HG02884 (cell line): Measurements from ENCODE around the gene GSTK1.
"Not testable (repeated sequence)": the region's sequence is repeated elsewhere in the genome, so short reads cannot be mapped to it uniquely, and the experiment has no call there.

ENCODE experiments used
- ATAC-seq: cut with Tn5 transposase; IDR thresholded peaks from one replicate; pipeline ENCODE4 v1.9.1; 2021; ENCODE audit warnings: mild to moderate bottlenecking, moderate library complexity; ENCODE audit not compliant: unreplicated experiment

The GSTK1 gene

DNA sequence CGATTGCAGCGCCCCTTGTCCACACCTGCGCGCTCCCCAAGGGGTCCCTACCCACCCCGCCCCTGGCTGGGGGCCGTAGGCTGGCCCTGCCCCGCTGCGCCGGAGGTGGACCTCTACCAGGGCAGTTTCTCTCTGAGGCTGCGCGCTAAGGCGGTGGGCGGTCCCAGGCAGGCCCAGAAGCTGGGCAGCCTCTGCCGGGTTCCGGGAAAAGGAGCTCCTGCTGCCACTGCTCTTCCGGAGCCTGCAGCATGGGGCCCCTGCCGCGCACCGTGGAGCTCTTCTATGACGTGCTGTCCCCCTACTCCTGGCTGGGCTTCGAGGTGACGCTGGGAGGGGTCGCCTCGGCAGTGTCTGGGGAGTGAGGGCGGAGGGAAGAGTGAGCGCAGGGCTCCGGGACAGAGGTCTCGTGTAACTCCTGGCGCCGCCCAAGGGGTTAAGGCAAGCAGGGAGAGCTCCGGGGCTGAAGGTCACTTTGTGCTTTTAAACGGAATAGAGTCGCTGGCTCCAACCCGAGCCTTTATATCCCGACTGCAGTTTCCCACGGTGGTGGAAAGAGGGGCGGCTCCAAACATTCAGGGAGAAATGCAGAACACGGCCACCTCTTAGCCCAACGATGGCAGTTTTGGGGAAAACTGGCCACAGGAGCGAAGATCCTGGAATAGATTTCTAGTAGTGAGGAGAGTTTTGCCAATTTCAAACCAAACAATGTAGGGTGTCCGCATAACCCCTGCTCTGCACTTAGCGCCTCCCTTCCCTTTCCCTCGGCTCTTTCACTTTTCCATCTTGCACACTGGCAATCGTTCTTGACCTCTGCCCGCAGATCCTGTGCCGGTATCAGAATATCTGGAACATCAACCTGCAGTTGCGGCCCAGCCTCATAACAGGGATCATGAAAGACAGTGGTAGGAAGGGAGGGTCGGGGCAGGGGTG lies at the start of gene GSTK1:
TSS of gene GSTK1 (plus strand) at position 176 of the 930 bp plus-strand sequence. CDS start at position 249, 73 bp downstream.
- peak; percentile 93 for ATAC-seq

DNA sequence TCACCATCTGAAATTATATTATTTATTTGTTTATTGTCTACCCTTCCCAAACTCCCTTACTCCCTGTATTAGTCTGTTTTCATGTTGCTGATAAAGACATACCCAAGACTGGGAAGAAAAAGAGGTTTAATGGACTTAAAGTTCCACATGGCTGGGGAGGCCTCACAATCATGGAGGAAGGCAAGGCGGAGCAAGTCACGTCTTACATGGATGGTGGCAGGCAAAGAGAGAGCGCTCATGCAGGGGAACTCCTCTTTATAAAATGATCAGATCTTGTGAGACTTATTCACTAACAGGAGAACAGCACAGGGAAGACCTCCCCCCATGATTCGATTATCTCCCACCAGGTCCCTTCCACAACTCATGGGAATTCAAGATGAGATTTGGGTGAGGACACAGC lies 49.8 kb upstream of the GSTK1 start:
- not testable (repeated sequence) for ATAC-seq

DNA sequence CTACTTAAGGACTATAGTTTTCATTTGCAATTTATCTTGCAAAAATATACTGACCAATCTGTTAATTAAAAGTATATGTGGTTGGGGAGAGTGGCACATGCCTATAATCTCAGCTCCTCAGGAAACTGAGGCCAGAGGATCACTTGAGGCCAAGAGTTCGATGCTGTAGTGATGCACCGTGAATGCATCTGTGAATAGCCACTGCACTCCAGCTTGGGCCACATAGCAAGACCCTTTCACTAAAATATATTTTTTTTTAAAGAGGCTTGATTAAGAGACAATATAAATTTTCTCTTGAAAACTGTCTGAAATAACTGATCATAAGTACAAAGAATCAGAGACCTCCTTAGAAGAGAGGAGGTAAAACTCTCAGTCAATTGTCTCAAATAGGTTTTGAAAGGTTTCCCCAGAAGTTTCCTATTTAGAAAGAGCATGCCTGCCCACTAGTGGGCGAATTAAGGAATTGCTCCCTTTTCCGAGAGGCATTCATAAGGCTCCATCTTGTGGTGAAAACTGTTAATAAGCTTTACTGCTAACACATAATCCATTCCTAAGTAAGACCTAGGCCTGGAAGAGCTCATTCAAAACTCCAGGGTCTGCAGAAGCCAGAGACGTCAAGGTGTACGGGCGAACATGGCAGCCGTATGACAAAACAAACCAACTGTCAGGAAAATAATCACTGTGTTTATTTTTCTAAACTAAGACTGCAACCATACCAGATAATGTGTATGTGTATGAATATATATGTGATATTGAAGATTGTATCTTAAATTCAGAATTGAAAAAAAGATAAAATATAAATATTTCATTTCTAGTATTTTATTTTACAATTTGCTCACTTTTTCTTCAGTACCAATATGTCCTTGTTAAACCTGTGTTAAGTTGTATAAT lies 48.2 kb upstream of the GSTK1 start:
- ATAC-seq, result peak; percentile 89

DNA sequence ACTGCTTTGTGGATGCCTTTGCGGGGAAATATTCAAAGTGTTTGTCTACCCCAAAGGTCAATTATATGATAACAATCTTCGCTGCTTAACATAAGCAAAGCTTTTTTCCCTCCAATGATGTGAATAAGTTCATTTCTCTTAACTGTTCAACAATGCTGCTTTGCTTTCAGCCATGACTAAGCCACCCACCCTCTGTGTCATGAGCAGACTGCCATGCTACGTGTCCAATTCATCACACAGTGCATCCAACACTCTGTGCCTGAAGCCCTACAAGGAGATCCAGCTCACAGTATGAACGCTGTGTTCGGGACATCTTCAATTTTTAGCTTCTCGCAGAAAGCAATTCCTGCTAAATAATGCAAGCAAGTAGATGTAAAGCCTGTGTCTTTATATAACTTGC lies 47.1 kb upstream of the GSTK1 start:
- no peak for ATAC-seq

DNA sequence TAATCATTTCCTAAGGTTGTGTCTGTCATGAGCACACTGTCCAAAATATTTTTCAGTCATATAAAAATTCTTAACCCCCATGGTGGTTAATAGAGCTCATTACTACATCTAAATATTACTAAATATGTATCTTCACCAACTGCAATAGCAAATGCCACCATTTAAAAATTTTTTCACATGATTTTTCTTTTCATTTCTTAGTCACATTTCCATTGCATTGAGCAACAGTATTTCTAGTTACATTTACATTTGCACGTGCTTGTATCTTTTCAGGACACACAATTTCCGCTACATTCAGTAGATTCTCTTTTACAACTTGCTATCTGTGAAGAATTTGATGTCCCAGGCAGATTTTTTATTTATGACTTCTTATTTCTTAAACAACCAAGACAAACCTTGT lies 46.6 kb upstream of the GSTK1 start:
- ATAC-seq, result no peak

DNA sequence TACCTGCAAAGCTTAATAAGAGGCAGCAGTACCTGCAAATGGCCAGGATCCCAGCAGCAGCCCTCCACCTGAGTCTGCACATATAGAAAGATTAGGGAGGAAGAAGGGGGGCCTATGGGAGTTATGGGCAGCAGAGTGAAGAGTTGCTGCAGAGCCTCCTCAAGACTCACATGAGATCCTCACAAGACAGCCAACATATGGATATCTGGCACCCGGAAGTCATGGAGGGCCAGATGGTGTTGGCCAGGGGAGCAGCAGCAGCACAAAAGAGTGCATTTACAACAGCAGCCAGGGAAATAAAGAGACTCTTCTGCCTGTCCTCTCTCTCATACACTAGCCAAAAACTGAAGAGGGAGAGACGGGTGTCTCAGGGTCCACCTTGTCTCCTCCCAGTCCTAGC lies 45.4 kb upstream of the GSTK1 start:
- ATAC-seq, result no peak

DNA sequence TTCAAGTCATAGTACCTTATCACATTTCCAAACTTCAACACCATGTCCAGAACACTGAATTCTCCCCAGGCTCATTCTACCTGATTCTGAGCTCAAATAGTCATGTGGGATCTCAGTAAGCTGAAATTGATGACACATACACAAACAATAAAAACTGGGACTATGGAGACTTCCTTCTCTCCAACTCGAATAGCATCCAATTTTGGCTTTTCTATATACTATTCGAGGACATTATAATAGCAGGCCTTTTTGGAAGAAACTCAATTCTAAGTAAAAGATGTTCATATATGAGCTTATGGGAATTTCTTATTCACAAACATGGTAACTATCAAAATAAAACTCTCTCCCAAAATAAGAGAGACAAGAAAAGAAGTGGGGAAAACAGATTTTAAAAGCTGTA lies 42.0 kb upstream of the GSTK1 start:
- ATAC-seq, result no peak

DNA sequence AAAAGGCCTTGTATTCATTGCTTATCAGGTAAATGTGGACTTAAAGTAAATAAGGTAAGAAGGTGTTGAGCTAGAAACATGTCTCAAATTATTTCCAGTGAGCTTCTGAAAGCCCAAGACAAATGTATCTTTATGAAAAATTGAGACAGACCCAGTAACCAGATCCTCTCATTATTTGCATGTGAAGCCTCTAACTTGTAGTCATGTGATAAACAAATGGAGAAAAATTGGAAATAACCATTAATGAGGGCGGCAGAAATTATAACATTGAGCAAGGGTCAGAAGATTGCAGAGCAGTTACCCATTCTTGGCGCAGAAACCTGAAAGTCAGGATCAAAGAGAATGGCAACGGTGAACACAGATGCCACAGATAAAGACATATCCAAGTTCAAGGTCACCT lies 41.5 kb upstream of the GSTK1 start, which contains the start of gene TAS2R40:
TSS of gene TAS2R40 (plus strand) at position 301 of the 400 bp plus-strand sequence. CDS start at position 343, 42 bp downstream.
- ATAC-seq, result no peak

DNA sequence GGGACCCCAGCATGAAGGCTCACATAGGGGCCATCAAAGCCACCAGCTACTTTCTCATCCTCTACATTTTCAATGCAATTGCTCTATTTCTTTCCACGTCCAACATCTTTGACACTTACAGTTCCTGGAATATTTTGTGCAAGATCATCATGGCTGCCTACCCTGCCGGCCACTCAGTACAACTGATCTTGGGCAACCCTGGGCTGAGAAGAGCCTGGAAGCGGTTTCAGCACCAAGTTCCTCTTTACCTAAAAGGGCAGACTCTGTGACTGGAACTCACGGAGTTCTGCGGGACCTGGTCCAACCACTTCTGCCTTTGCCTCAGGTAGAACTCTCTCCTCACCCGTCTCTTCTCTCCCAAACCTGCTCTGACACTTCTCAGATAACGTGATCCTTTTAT lies 40.5 kb upstream of the GSTK1 start:
- ATAC-seq, result no peak

DNA sequence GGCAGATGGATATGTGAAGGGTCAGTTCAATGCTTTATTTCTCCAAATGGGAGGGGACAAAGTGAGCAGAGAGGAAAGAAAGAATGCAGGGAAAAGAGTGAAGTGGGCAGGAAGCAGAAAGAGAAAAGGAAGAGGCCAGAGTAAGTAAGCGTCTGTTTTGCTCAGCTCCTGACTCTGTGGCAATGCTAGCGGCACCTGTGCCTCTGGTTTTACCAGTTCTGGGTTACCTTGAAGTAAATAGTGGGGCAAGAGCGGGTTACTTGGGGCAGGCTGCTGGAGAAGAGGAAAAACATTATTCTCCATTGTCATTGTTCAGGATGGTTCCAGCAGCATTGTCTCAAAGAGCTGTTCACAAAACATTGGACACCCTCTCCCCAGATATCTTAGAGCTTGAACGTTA lies 39.5 kb upstream of the GSTK1 start:
- ATAC-seq, result no peak

DNA sequence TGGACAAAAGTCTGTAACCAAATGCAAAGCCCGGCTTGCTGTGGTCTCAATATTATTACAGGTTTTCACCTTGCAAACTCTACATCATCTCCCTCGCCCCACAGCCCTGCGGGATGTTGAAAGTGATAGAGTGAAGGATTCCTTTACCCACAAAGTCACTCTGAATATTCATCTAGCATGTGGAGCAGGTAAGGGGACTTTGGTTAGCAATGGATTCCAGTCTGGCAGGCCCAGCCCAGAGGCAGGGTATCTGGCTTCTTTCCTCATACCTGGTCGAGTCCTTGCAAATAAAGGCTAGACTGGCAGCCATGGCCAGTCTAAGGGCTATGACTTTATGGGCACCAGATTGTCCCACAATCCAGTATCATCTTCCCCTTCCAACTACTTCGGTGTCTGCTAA lies 38.2 kb upstream of the GSTK1 start:
- ATAC-seq, result no peak

DNA sequence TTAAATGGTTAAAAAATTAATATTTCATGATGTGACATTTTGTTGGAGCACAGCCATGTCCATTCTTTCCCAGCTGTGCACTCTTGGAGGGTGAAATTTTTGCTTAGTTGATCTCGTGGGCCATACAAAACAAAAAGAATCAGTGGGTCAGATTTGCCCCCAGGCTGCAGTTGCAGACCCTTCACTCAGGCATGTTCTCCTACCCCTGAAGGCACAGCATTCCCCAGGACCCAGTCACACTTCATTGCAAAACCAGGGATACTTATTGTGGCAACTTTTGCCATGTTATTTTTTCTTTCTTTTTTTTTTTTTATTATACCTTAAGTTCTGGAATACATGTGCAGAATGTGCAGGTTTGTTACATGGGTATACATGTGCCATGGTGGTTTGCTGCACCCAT lies 35.4 kb upstream of the GSTK1 start:
- ATAC-seq, result no peak

DNA sequence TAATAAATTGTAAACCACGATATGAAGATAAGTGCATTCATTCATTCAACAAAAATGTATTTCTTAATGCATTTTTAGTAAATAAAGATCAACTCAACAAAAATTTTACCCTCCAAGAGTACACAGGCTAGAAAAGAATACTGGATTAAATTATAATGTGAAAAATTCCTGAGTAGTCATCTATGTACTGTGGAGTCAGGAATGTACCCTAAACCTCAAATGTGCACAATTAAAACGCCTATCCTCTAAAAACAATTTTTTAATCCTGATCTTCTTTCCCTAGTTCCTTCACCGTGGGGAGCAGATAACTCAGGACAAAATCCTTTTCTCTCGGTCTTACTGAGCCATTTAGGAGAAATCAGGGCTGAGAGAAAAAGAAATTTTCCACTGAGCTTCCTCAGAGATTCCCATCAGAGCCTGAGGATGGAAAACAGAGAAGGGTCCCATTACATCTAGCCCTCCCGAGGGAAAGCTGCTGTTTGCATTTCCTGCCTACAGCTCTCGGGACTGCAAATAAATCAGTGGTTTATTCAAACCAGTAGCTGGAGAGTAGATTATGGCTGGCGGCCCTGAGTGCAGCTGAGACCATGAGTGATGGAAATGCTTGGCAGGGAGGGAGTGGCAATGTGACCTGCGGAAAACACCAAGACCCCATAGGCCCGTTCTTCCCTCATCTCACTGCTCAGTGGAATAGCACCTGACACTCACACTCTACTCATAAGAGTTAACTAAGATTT lies 34.0 kb upstream of the GSTK1 start:
- no peak for ATAC-seq

DNA sequence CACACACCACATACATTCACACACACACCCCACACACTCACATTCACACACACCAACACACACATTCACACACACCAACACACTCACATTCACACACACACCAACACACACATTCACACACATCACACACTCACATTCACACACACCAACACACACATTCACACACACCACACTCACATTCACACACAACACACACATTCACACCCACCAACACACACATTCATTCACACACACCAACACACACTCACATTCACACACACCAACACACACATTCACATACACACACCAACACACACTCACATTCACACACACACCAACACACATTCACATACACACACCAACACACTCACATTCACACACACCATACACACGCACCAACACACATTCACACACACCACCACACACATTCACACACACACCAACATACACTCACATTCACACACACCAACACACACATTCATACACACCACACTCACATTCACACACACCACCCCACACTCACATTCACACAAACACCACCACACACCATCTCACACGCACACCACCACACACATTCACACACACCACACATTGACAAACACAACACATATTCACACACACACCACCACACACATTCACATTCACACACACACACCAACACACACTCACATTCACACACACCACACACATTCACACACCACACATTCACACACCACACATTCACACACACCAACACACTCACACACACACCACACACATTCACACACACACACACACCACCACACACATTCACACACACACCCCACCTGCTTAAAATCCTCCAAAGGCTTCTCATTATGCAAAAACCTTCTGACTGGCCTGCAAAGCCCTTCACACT lies 32.4 kb upstream of the GSTK1 start:
- ATAC-seq, result no peak

DNA sequence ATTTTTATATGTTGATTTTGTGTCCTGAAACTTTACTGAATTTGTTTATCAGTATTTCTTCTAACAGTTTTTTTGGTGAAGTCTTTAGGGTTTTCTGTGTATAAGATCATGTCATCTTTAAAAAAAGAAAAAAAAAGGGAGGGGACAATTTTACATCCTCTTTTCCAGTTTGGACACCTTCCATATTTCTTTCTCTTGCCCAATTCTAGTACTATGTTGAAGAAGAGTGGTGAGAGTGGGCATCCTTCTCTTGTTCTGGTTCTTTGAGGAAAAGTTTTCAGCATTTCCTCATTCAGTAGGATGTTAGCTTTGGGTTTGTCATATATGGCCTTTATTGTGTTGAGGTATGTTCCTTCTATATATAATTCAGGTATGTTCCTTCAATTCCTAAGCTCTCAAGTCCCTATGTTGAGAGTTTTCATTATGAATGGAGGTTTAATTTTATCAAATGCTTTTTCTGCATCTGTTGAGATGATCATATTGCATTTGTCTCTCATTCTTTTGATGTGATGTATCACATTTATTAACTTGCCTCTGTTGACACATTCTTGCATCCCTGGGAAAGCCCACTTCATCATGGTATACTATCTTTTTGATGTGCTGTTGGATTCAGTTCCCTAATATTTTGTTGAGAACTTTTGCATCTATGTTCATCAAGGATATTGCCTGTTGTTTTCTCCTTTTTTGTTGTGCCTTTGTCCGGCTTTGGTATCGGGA lies 29.3 kb upstream of the GSTK1 start:
- ATAC-seq, result no peak

DNA sequence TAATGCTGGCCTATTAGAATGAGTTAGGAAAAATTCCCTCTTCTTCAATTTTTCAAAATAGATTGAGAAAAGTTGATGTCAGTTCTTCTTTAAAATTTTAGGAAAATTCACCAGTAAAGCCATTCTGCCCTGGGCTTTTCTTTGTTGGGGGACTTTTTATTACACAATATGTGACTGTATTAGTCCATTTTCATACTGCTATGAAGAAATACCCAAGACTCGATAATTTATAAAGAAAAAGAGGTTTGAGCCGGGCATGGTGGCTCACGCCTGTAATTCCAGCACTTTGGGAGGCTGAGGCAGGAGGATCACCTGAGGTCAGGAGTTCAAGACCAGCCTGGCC lies 28.7 kb upstream of the GSTK1 start:
- no peak for ATAC-seq

DNA sequence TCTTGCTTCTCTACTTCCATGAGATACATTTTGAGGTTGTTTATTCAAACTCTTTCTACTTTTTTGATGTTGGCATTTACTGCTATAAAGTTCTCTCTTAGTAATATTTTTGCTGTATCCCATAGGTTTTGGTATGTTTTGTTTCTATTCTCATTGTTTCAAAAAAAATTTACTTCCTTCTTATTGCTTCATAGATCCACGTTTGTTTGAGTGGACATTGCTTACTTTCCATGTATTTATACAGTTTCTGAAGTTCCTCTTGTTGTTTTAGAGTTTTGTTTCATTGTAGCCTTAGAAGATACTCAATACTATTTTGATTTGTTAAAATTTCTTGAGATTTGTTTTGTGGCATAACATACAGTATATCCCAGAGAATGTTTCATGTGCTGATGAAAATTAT lies 27.7 kb upstream of the GSTK1 start:
- ATAC-seq, result no peak

DNA sequence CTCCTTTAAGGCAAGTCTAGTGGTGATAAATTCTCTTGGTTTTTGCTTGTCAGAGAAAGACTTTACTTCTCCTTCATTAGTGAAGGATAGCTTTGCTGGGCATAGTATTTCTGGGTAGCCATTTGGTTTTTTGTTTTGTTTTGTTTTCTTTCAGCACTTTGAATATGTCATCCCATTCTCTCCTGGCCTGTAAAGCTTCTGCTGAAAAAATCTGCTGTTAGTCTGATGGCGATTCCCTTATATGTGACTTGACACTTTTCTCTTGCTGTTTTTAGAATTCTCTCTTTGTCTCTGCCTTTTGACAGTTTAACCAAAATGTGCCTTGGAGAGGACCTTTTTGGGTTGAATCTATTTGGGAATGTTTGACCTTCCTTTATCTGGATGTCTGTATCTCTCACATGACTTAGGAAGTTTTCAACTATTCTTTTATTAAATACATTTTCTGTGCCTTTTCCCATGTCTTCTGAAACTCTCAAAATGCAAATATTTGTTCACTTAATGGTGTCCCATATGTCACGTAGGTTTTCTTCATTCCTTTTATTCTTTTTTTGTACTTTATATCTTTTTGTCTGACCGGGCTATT lies 26.7 kb upstream of the GSTK1 start:
- no peak for ATAC-seq

DNA sequence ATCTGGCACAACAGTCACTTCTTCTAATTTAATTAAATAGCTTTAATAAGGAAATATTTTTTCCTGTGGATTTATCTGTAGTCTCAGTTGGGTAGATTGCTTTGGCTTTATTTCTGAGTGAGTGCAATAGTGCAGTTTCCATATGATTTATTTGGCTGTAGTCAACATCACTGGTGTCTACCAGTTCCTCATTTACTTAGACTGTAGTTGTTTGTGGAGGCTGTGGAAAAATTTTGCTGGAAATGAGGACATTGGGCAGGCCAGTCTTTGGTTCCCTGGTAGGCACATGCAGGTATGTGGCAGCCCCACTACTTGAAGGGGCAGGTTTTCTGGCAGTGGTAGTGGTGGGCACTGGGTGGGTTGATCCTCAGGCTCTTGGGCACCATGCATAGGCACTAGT lies 25.9 kb upstream of the GSTK1 start:
- ATAC-seq, result no peak
